Common myeloid progenitor, CD34-positive (primary cell): ENCODE measurements around the gene GPC5.

Experiments used
- CTCF ChIA-PET: fragments of 350-600 bp; sonication (Branson Sonifier 250); formaldehyde crosslinking; loops from one replicate; lab custom pipeline; 2021; ENCODE audit warnings: antibody characterized with exemption; lab: Charles Lee
- POLR2A ChIA-PET: fragments of 350-600 bp; sonication (Branson Sonifier 250); formaldehyde crosslinking; loops from one replicate; lab custom pipeline; 2021; ENCODE audit warnings: antibody characterized with exemption; lab: Charles Lee
- DNase-seq, 3 donors: peaks; one replicate each; pipeline versions ENCODE4 v3.0.0 to v3.0.0-alpha.2; 2013
- H3K27ac ChIP-seq, 2 experiments: 1 replicate in 1 of 2; 2 replicates in 1 of 2; pipeline ENCODE4 v1.7.0; 2013; ENCODE audit warnings: inconsistent platforms in 2 of 2, low read length in 2 of 2, mild to moderate bottlenecking in 2 of 2, low read depth in 1 of 2, moderate library complexity in 1 of 2; ENCODE audit not compliant: severe bottlenecking in 2 of 2, insufficient read depth in 1 of 2, poor library complexity in 1 of 2
- H3K27me3 ChIP-seq, 5 experiments: replicated peaks in 2 of 5; 1 replicate in 3 of 5; 2 replicates in 2 of 5; pipeline versions ENCODE4 v1.6.1 to v1.7.0; 2013; ENCODE audit warnings: low read length in 4 of 5, mild to moderate bottlenecking in 2 of 5, moderate library complexity in 2 of 5, inconsistent platforms in 1 of 5; ENCODE audit not compliant: insufficient read depth in 5 of 5, control insufficient read depth in 4 of 5
- H3K36me3 ChIP-seq, 4 experiments: 1 replicate in 2 of 4; 2 replicates in 2 of 4; pipeline versions ENCODE4 v1.6.1 to v1.7.0; 2013; ENCODE audit warnings: low read length in 3 of 4, control low read depth in 1 of 4, mild to moderate bottlenecking in 1 of 4; ENCODE audit not compliant: control insufficient read depth in 4 of 4, insufficient read depth in 4 of 4
- H3K4me1 ChIP-seq, 4 experiments: 1 replicate in 3 of 4; 2 replicates in 1 of 4; pipeline versions ENCODE4 v1.6.1 to v1.7.1; 2013; ENCODE audit warnings: low read length in 3 of 4, mild to moderate bottlenecking in 3 of 4, control low read depth in 1 of 4, inconsistent platforms in 1 of 4, moderate library complexity in 1 of 4; ENCODE audit not compliant: control insufficient read depth in 4 of 4, insufficient read depth in 4 of 4; ENCODE audit errors: control extremely low read depth in 1 of 4
- H3K4me3 ChIP-seq, 7 experiments: 1 replicate in 4 of 7; 2 replicates in 3 of 7; pipeline versions ENCODE4 v1.5.1 to v1.7.0; 2013; ENCODE audit warnings: mild to moderate bottlenecking in 7 of 7, low read length in 6 of 7, moderate library complexity in 6 of 7, inconsistent platforms in 2 of 7, low read depth in 2 of 7, control low read depth in 1 of 7; ENCODE audit not compliant: insufficient read depth in 4 of 7, control insufficient read depth in 1 of 7; ENCODE audit errors: extremely low read depth in 1 of 7
- H3K9me3 ChIP-seq, 5 experiments: 1 replicate in 4 of 5; 2 replicates in 1 of 5; pipeline versions ENCODE4 v1.6.1 to v1.7.1; 2013; ENCODE audit warnings: low read length in 4 of 5, mild to moderate bottlenecking in 2 of 5, inconsistent platforms in 1 of 5, low read depth in 1 of 5, moderate library complexity in 1 of 5; ENCODE audit not compliant: control insufficient read depth in 4 of 5, insufficient read depth in 2 of 5; ENCODE audit errors: control extremely low read depth in 1 of 5
- WGBS: methylation state at CpG from one replicate; pipeline ENCODE4 v1.1.5; 2013; ENCODE audit not compliant: insufficient coverage; 5-methylcytosine and 5-hydroxymethylcytosine counted together

GPC5 gene

GRCh38 chr13:91825516-91825915 is 427.1 kb downstream of the GPC5 start:
- WGBS: 100% methylated on average over 2 of the region's 2 CpGs

GRCh38 chr13:91836553-91836952 is 438.1 kb downstream of the GPC5 start:
- H3K9me3 ChIP-seq: no peaks in the 10 kb centered on the region
- no peak overlapping the region for H3K4me3 ChIP-seq
- CTCF ChIA-PET: no interaction called here
- no peaks in the 10 kb centered on the region for H3K4me1 ChIP-seq
- no peaks in the 10 kb centered on the region for H3K27me3 ChIP-seq
- no peaks in the 10 kb centered on the region for H3K36me3 ChIP-seq
- POLR2A ChIA-PET: no interaction called here
- no peak for DNase-seq
- H3K27ac ChIP-seq: no peak overlapping the region

More at GRCh38 chr13:91825516-91825915, 427.1 kb downstream of the GPC5 start:
- POLR2A ChIA-PET: no interaction called here
- Histone ChIP-seq H3K36me3 (no peaks in the 10 kb centered on the region), H3K9me3 (peaks cover 0 to 7% (median 0%) of the 10 kb centered on the region in 5 experiments), H3K4me3 (no peak overlapping the region), H3K27me3 (no peaks in the 10 kb centered on the region), H3K4me1 (no peaks in the 10 kb centered on the region), H3K27ac (no peak overlapping the region)
- DNase-seq: no peak
- CTCF ChIA-PET: no interaction called here

GRCh38 chr13:91845612-91846011 is 447.2 kb downstream of the GPC5 start:
- no peak for DNase-seq
- H3K36me3 ChIP-seq: no peaks in the 10 kb centered on the region
- no peaks in the 10 kb centered on the region for H3K4me1 ChIP-seq
- POLR2A ChIA-PET: no interaction called here
- 75% methylated on average over 2 of the region's 3 CpGs for WGBS
- CTCF ChIA-PET: no interaction called here
- H3K9me3 ChIP-seq: peaks cover 0 to 1% (median 0%) of the 10 kb centered on the region in 5 experiments
- H3K4me3 ChIP-seq: no peak overlapping the region
- H3K27me3 ChIP-seq: no peaks in the 10 kb centered on the region
- no peak overlapping the region for H3K27ac ChIP-seq

- H3K4me1 ChIP-seq: no peaks in the 10 kb centered on the region
- H3K27ac ChIP-seq: no peak overlapping the region
- H3K4me3 ChIP-seq: no peak overlapping the region
- POLR2A ChIA-PET: no interaction called here
- WGBS: no CpG with 5 or more reads among the region's 1 CpG
- no peaks in the 10 kb centered on the region for H3K27me3 ChIP-seq
- DNase-seq: no peak
- CTCF ChIA-PET: interaction anchor here (0.6 kb wide), 1 partner anchor 410 kb away, joined by 3 read pairs; no protein-coding TSS in a partner anchor
- no peaks in the 10 kb centered on the region for H3K36me3 ChIP-seq
- H3K9me3 ChIP-seq: no peaks in the 10 kb centered on the region
Observed at GRCh38 chr13:91863699-91864098, 465.3 kb downstream of the GPC5 start.

GRCh38 chr13:91868351-91868750 is 469.9 kb downstream of the GPC5 start:
- no peak overlapping the region for H3K27ac ChIP-seq
- H3K9me3 ChIP-seq: no peaks in the 10 kb centered on the region
- DNase-seq: no peak
- ChIA-PET POLR2A (no interaction called here), CTCF (no interaction called here)
- H3K36me3 ChIP-seq: no peaks in the 10 kb centered on the region
- H3K4me1 ChIP-seq: no peaks in the 10 kb centered on the region
- H3K27me3 ChIP-seq: no peaks in the 10 kb centered on the region
- no peak overlapping the region for H3K4me3 ChIP-seq

- ChIA-PET POLR2A (no interaction called here), CTCF (no interaction called here)
- H3K27me3 ChIP-seq: no peaks in the 10 kb centered on the region
- H3K4me3 ChIP-seq: no peak overlapping the region
- no peaks in the 10 kb centered on the region for H3K4me1 ChIP-seq
- DNase-seq: no peak
- 100% methylated on average over 1 of the region's 3 CpGs for WGBS
- H3K27ac ChIP-seq: no peak overlapping the region
- H3K9me3 ChIP-seq: no peaks in the 10 kb centered on the region
- H3K36me3 ChIP-seq: no peaks in the 10 kb centered on the region
Observed at GRCh38 chr13:91878491-91878890, 480.1 kb downstream of the GPC5 start.

GRCh38 chr13:91879360-91879759 is 480.9 kb downstream of the GPC5 start:
- DNase-seq: no peak

More at GRCh38 chr13:91879360-91879759, 480.9 kb downstream of the GPC5 start:
- no CpG with 5 or more reads among the region's 2 CpGs for WGBS
- ChIA-PET CTCF (no interaction called here), POLR2A (no interaction called here)
- H3K27me3 ChIP-seq: no peaks in the 10 kb centered on the region
- no peaks in the 10 kb centered on the region for H3K4me1 ChIP-seq
- H3K36me3 ChIP-seq: no peaks in the 10 kb centered on the region
- H3K9me3 ChIP-seq: peaks cover 0 to 2% (median 0%) of the 10 kb centered on the region in 5 experiments
- H3K27ac ChIP-seq: no peak overlapping the region
- no peak overlapping the region for H3K4me3 ChIP-seq
